GM21515 (cell line): ENCODE measurements around the gene TP53I11.

Experiments used
- ATAC-seq: cut with Tn5 transposase; IDR thresholded peaks from one replicate; pipeline ENCODE4 v1.9.1; 2021; ENCODE audit not compliant: unreplicated experiment

The TP53I11 gene

GRCh38 chr11:44950625-44951476 is at the start of gene TP53I11:
Gene TP53I11, minus strand, starts transcription at chr11:44950883. Its CDS starts 12,548 bp downstream, at chr11:44938335.
- no peak for ATAC-seq

- ATAC-seq, result no peak
Observed at GRCh38 chr11:44999068-44999467, 48.4 kb upstream of the TP53I11 start.

- ATAC-seq, result no peak
Observed at GRCh38 chr11:44998051-44998450, 47.4 kb upstream of the TP53I11 start.

DNA sequence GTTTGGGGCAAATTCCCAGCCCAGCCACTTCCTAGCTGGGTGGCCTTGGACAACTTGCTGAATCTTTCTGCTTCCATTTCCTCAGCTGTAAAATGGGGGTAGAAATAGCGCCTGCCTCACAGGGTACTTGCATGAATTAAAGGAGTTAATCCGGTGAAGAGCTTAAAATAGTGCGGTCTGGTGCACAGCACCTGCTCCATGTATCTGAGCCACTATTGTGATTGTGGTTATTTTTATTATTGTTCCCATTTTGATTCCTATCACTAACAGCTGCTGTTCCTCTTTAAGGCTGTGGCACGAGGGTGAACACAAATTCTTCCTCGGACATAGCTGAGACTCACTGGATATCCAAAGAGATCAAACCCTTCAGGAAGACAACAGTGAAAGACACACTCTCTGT is 46.9 kb upstream of the TP53I11 start:
- ATAC-seq, result no peak

GRCh38 chr11:44994753-44995152 is 44.1 kb upstream of the TP53I11 start:
- no peak for ATAC-seq

DNA sequence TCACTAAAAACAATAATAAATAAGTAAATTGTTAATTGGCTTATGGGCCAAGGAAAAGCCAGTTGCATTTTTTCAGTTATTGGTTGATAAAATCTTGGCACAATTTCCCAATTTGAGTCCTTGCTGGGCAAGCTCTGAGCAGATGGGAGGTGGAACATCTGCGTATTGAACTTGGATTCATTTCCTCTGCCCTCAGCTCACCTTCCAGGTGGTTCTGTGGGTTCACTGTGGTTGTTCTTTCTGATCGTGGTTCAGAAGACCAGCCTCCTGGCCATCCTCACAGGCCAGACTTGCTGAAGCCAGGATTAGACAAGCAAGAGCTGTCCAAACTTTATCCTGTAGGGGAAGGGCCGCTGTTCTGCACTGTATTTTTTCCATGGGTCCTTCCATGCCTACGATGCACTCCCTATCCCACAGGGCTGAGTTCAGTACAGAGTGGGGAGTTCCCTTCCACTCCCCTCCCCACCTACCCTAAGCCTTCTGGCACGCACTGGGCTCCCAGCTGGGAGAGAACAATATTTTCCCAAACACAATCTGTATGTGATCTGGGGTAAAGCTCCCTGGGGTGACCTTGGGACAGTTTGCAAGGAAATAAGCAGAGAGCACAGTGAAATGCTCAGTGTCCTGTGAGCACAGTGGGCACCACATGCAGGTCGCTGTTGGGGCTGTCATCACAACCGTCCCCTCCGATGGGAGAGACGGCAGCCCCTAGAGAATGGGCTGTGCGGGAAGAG is 43.5 kb upstream of the TP53I11 start:
- no peak for ATAC-seq

GRCh38 chr11:44992774-44993173 is 42.1 kb upstream of the TP53I11 start:
- no peak for ATAC-seq

GRCh38 chr11:44992181-44992582 is 41.5 kb upstream of the TP53I11 start:
- no peak for ATAC-seq

- ATAC-seq, result no peak
Observed at GRCh38 chr11:44990665-44991064, 40.0 kb upstream of the TP53I11 start.

GRCh38 chr11:44989831-44990566 is 39.3 kb upstream of the TP53I11 start:
- no peak for ATAC-seq

DNA sequence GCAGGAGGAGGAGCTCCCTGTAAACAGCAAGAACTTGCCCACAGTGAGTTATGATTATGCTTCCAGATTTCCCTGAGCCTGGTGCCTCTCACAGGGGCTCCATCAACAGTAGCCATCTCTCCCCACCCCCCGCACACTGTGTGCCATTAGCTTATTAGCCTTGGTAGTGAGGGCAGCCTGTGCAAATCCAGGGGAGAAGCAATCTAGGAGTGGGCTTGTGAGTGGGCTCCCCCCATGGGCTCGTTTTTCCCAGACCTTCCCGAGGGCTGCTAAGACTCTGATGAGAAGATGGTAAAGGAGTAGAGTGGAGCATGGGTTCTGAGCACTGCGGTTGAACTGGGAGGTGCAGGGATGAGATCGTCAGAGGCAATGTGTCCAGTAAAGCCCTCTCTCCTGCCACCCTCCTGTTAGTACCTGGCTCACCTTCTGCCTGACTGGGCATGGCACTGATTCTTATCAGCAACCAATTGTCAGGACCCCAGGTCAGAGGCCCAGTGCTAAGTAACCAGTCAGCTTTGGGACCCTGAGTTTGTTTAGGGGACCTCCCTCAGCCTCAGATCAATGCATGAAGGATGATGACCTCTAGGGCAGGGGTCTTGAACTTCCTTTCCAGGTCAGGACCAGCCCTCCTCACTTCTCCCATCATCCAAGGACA is 38.4 kb upstream of the TP53I11 start:
- no peak for ATAC-seq

DNA sequence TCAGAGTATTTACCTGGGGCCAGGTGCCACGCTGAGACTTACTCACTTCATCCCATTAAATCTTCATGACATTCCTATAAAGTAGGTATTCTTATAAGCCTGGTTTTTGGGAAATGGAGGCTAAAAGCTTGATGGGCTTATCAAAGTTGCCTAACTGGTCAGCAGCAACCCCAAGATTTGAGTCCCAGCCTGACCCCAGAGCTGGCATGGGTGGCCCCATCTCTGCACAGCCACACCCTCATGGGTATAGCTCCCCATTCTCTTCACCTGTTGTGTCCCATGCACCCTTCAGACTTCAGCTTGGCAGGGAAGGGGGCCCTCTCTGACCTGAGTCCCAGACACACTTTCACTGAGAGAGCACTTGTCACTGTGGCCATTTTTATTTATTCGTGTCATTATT is 37.4 kb upstream of the TP53I11 start:
- ATAC-seq, result no peak

DNA sequence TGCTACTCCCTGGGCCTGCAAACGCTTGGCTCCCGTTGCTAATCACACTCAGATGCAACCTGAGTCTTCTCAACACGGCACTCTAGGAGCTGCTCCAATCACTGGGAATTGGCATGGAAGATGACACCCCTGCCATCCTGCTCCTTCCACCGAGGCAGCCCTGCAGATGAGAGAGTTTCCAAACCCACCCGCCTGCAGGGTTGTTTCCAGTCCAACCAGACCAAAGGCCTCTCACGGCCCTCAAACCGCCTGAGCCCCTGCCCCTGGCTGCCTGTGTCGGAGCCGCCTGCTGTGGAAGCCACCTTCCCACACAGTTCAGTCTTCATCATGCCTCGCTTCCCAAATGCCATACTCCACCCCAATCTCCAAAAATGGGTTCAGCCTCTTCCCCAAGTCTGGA is 36.8 kb upstream of the TP53I11 start:
- ATAC-seq, result no peak

- ATAC-seq, result no peak
Observed at GRCh38 chr11:44986315-44986714, 35.6 kb upstream of the TP53I11 start.

- ATAC-seq, result no peak
Observed at GRCh38 chr11:44985721-44986120, 35.0 kb upstream of the TP53I11 start.

DNA sequence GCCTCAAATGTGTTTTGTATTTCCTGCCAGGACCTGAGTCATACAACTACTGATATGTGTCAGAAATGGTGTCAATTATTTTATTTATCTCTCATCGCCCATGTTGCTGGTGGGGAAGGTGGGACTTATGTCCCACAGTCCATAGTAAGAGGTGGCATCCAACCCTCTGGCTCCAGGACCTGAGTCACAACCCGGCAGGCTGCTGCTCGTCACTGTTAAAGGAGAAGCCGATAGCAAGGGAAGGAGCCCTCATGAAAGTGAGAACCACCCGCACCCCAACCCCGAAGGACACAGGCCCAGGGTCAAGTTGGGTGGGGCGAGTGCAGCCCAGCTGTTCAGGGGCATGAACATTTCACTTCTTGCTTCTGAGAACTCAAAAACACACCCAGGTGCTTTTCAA is 33.1 kb upstream of the TP53I11 start:
- no peak for ATAC-seq

DNA sequence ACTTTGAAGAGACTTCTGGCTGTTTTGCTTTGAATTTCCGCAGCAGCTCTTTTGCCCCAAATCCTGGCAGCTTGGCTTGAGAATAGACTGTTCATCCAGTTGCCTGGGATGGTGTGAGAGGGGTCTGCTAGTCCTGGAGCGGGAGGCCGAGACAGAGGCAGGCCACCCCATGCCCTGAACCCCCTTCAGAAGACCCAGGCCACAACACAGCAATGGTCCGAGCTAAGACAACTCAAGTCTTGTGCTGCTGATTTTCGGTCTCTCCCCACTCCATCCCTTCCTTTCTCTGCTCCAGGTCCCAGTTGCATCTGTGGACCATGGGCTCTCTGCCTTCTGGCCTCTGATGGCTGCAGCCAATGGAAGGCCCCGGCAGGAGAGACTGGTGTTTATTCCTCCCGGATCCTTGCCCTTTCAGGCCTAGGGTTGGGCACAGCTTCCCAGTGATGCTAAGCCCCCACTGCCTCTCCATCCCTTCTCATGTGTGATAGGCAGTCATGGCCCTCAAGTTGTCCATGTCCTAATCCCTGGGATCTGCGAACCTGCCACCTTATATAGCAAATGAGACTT is 31.9 kb upstream of the TP53I11 start:
- ATAC-seq, result no peak

GRCh38 chr11:44980533-44981427 is 30.1 kb upstream of the TP53I11 start:
- ATAC-seq, result no peak

- ATAC-seq, result no peak
Observed at GRCh38 chr11:44979543-44980399, 29.1 kb upstream of the TP53I11 start.
